HG02938 (cell line): ENCODE measurements around the gene SP140.

Experiments used
- ATAC-seq: cut with Tn5 transposase; IDR thresholded peaks from one replicate; pipeline ENCODE4 v1.9.1; 2021; ENCODE audit warnings: mild to moderate bottlenecking, moderate library complexity; ENCODE audit not compliant: unreplicated experiment

Gene SP140

GRCh38 chr2:230360028-230360427 is 134.5 kb downstream of the SP140 start:
- ATAC-seq, result no peak

GRCh38 chr2:230362030-230362691 is 136.6 kb downstream of the SP140 start:
- ATAC-seq, result no peak
